Middle frontal gyrus (tissue), 1 donor: ENCODE measurements around the gene GALNT6.

Source experiments
- DNase-seq: peaks from one replicate; pipeline ENCODE4 v3.0.0-alpha.2; 2015; ENCODE audit warnings: low spot score; ENCODE audit errors: extremely low spot score

Gene GALNT6

GRCh38 chr12:51405801-51406207, 14.6 kb upstream of the GALNT6 start:
- DNase-seq: no peak

GRCh38 chr12:51404627-51405026, 13.4 kb upstream of the GALNT6 start:
- DNase-seq: no peak

GRCh38 chr12:51403681-51404136, 12.5 kb upstream of the GALNT6 start:
- DNase-seq: no peak

GRCh38 chr12:51403159-51403558, 12.0 kb upstream of the GALNT6 start:
- no peak for DNase-seq

- DNase-seq: no peak
Observed at GRCh38 chr12:51401900-51402299, 10.7 kb upstream of the GALNT6 start.

- DNase-seq: no peak
Observed at GRCh38 chr12:51401486-51401885, 10.3 kb upstream of the GALNT6 start.

DNA sequence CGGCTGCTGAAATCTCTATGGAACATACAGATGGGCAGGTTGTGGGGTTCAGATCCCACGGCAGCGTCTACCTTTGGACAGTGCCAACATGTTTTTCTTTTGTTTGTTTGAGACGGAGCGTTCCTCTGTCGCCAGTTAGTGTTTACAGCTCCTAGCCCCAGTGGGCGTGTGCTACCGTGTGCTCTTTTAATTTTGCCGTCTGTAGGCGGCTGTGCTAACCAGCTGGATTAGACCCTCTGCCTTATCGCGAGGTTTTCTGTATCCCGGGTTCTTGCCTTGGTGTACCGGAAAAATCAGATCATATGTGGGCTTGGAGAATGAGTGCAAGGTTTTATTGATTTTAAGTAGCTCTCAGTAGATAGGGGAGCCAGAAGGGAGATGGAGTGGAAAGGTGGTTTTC, 9.8 kb upstream of the GALNT6 start:
- DNase-seq: no peak

- DNase-seq: no peak
Observed at GRCh38 chr12:51399891-51400290, 8.7 kb upstream of the GALNT6 start.

GRCh38 chr12:51397670-51398069, 6.5 kb upstream of the GALNT6 start:
- DNase-seq: no peak

GRCh38 chr12:51395283-51396230, 4.4 kb upstream of the GALNT6 start:
- DNase-seq: no peak

- DNase-seq: no peak
Observed at GRCh38 chr12:51393676-51394545, 2.7 kb upstream of the GALNT6 start.

DNA sequence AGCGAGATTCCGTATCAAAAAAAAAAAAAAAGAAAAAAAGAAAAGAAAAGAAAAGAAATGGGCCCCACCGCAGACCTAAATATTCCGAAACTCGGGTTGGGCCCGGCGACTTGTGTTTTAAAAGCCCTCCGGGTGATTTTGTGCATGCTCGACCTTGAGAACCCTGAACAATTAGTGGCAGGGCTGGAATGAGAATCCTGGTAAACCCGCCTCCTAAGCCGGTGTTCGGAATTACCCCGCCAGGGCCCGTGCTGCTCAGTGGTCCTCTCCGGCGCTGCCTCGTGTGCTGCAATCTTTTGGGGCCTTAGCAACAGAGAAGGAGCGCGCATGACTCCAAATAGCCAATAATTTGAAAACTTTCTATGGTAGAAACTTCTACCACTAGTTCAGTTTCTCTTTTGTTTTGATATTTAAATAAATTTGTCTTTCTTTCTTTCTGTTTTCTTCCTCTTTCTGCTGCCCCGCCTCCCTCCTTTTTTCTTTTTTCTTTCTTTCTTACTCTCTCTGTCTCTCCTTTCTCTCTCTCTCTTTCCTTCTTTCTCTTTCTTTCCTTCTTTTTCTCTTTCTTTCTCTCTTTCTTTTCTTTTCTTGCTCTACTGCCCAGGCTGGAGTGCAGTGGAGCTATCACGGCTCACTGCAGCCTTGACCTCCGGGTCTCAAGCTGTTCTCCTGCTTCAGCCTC, 1.5 kb upstream of the GALNT6 start:
- no peak for DNase-seq

DNA sequence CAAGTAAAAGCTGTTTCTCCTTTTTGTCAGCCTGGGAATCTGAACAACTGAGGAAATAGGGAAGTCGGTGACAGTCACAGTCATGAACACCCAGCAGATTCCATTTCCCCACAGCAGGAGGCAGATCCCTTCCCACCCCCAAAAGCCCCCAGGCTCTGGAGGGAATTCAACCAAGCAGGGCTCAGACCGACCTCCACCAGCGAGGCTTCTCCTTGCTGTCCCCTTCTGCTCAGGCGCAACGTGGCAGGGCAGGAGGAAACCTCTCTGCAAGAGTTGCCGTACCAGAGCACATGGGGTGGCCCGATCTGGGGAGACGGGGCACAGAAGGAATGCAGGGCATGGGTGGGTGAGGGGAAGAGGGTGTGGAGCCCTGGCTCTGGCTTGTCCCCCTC, 319 bp downstream of the GALNT6 start:
- DNase-seq: no peak

GRCh38 chr12:51390457-51390856, 749 bp downstream of the GALNT6 start:
- DNase-seq: no peak

- no peak for DNase-seq
Observed at GRCh38 chr12:51389302-51389999, 1.8 kb downstream of the GALNT6 start.

DNA sequence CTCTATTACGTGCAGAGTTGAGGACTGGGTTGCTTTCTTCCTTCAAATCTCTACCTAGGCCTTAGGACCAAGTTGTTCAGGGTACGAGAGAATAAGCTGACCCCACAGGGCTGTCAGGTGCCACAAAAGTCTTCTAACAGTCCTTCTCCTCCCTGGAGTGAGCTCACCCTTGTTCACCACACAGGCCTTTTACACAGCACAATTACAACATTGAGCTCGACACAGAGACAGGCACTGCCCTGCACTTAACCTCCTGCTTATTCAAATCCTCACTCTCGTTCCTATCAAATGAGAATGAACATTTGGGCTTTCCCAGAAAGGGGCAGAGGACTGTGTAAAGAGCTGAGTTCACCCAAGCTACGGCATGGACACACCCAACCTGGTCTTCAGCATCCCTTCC, 2.4 kb downstream of the GALNT6 start:
- no peak for DNase-seq

DNA sequence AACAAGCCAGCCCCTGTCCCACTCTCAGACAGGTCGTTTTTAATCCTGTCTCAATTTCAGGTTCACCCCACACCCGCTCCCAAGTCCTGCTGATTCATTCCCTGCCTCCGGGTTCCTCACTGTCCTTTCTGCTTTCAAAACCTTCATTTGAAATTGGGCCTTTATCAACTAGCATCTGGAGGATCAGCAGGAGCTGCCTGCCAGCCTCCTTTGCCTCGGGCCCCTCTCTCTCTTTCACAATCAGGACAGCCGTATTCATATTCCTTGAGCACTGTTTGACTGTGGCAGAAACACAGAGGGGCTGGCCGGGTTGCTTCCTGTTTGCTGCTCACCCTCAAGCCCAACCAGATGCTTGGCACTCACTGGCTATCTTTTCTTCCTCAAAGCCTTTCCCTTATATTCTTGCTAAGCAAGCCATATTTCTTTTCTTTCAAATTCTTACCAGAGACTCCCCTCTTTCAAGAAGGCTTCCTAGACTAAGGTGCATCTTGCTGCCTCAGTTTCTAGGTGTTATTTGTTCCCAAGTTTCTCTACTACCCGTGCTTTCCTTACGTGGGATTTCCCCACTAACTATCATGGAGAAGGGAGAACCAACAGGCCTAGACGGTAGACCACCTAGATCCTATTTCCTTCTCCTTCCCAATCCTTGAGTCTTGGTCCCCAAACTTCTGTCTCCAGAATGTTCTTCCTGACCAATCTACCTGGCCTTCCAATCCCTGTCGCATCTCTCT, 3.0 kb downstream of the GALNT6 start:
- DNase-seq: no peak

DNA sequence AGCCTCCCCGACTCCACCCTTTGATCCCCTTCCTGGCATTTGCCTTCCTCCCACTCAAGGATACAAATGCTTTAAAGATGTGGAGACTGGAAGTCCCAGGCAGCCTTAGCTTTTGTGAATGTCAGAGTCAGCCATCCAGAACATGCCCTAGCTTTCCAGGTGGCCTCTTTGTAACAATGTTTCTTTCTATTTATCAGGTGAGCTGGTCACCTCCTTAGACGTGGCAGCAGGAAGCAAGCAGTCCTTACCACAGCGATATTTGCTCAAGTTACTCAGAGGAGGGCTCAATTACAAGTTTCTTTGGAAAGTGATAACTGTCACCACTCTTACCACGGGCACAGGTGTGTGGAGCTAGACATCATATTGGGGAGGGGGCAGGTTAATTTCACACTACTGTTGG, 4.9 kb downstream of the GALNT6 start:
- no peak for DNase-seq

DNA sequence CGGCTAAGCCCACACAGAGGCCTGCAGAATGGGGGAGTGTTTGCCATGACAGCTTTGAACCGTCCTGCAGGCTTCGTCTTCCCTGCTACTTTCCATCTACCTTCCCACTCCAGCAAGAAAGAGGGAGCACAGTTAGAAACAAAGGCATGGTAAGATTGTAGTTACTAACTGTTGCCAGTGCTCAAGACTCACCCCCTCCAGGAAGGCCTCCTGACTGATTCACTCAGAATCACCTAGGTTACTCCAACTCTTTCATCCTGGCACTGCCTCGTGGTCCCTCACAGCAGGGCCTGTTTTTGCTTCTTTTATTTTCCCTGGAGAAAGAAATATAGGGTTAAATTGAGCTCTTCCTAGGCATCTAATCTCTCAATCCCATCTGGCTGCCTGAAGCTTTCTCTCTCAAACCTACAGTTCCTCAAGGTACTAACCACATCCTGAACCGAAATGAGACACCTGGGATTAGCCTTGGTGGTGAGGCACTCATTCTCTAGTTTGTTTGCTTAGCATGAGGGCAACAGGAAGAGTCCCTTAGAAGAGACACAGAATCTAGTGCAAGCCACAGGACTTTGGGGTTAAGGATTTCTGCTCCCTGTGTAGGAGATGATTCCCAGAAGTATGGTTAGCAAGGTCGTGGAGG, 7.8 kb downstream of the GALNT6 start:
- DNase-seq: no peak

- DNase-seq: no peak
Observed at GRCh38 chr12:51382173-51382572, 9.0 kb downstream of the GALNT6 start.
